ENCODE data around the gene LGALS3BP.
"Not testable (repeated sequence)": the region's sequence is repeated elsewhere in the genome, so short reads cannot be mapped to it uniquely, and the experiment has no call there.

LGALS3BP gene

GRCh38 chr17:78962984-78963348 lies 16.8 kb downstream of the LGALS3BP start:
- DNase-seq, result not testable (repeated sequence)

GRCh38 chr17:78962345-78962983 lies 17.3 kb downstream of the LGALS3BP start:
- DNase-seq, result no peak

- DNase-seq, result no peak
Measured at GRCh38 chr17:78961571-78961970, 18.2 kb downstream of the LGALS3BP start.

GRCh38 chr17:78960928-78961327 lies 18.8 kb downstream of the LGALS3BP start:
- no peak for DNase-seq

GRCh38 chr17:78959803-78960202 lies 19.9 kb downstream of the LGALS3BP start:
- no peak for DNase-seq

GRCh38 chr17:78958641-78959127 lies 21.0 kb downstream of the LGALS3BP start:
- DNase-seq, result no peak

GRCh38 chr17:78957128-78957527 lies 22.6 kb downstream of the LGALS3BP start:
- DNase-seq, result no peak

GRCh38 chr17:78956254-78956653 lies 23.5 kb downstream of the LGALS3BP start:
- DNase-seq, result no peak

GRCh38 chr17:78954684-78955083 lies 25.0 kb downstream of the LGALS3BP start:
- DNase-seq, result no peak

- DNase-seq, result no peak
Measured at GRCh38 chr17:78953356-78954350, 26.1 kb downstream of the LGALS3BP start.

- no peak for DNase-seq
Measured at GRCh38 chr17:78952706-78953105, 27.0 kb downstream of the LGALS3BP start.

- no peak for DNase-seq
Measured at GRCh38 chr17:78951967-78952551, 27.7 kb downstream of the LGALS3BP start.

GRCh38 chr17:78950870-78951269 lies 28.9 kb downstream of the LGALS3BP start:
- DNase-seq, result no peak

GRCh38 chr17:78947235-78948149 lies 32.2 kb downstream of the LGALS3BP start:
- no peak for DNase-seq

GRCh38 chr17:78946631-78947030 lies 33.1 kb downstream of the LGALS3BP start:
- no peak for DNase-seq

GRCh38 chr17:78946131-78946530 lies 33.6 kb downstream of the LGALS3BP start:
- DNase-seq, result no peak

- DNase-seq, result not testable (repeated sequence)
Measured at GRCh38 chr17:78945455-78945854, 34.3 kb downstream of the LGALS3BP start.

GRCh38 chr17:78944956-78945355 lies 34.8 kb downstream of the LGALS3BP start:
- DNase-seq, result no peak

- no peak for DNase-seq
Measured at GRCh38 chr17:78944026-78944425, 35.7 kb downstream of the LGALS3BP start.

GRCh38 chr17:78940708-78941107 lies 39.0 kb downstream of the LGALS3BP start:
- no peak for DNase-seq

- no peak for DNase-seq
Measured at GRCh38 chr17:78940258-78940657, 39.5 kb downstream of the LGALS3BP start.

GRCh38 chr17:78939615-78940014 lies 40.1 kb downstream of the LGALS3BP start:
- no peak for DNase-seq
